Large intestine (tissue), 3 donors: ENCODE measurements around the gene DPEP1. TPM values are rescaled to one million over a fixed set of nuclear protein-coding genes. Genes with fewer than 3 reads are reported as not detected.

Experiments
- DNase-seq, 2 donors: peaks; one replicate each; pipeline versions ENCODE4 v3.0.0 to v3.0.0-alpha.2; 2013
- H3K27ac ChIP-seq: one replicate; pipeline ENCODE4 v1.5.1; 2013; ENCODE audit warnings: low read length
- H3K27me3 ChIP-seq: 2 replicates; pipeline ENCODE4 v1.6.1; 2013; ENCODE audit warnings: low read length; ENCODE audit not compliant: control insufficient read depth, insufficient read depth
- H3K36me3 ChIP-seq: 2 replicates; pipeline ENCODE4 v1.6.1; 2013; ENCODE audit warnings: low read length; ENCODE audit not compliant: control insufficient read depth, insufficient read depth
- H3K4me1 ChIP-seq: one replicate; pipeline ENCODE4 v1.6.1; 2013; ENCODE audit warnings: low read length; ENCODE audit not compliant: control insufficient read depth, insufficient read depth
- H3K4me3 ChIP-seq: one replicate; pipeline ENCODE4 v1.5.1; 2013; ENCODE audit warnings: low read length
- H3K9me3 ChIP-seq: one replicate; pipeline ENCODE4 v1.6.1; 2013; ENCODE audit warnings: mild to moderate bottlenecking, low read depth, low read length, moderate library complexity; ENCODE audit not compliant: control insufficient read depth
- WGBS: methylation state at CpG from one replicate; pipeline ENCODE4 v1.1.5; 2013; ENCODE audit warnings: low lambda C conversion rate; ENCODE audit not compliant: insufficient coverage; 5-methylcytosine and 5-hydroxymethylcytosine counted together
- polyA plus RNA-seq: library from polyadenylated mRNA; unstranded; fragments of 120-200 nt; gene quantifications from one replicate; pipeline ENCODE4 v1.2.1, GENCODE V29; 2013

The DPEP1 gene
- polyA plus RNA-seq, 1 donor, result 165 TPM

DNA sequence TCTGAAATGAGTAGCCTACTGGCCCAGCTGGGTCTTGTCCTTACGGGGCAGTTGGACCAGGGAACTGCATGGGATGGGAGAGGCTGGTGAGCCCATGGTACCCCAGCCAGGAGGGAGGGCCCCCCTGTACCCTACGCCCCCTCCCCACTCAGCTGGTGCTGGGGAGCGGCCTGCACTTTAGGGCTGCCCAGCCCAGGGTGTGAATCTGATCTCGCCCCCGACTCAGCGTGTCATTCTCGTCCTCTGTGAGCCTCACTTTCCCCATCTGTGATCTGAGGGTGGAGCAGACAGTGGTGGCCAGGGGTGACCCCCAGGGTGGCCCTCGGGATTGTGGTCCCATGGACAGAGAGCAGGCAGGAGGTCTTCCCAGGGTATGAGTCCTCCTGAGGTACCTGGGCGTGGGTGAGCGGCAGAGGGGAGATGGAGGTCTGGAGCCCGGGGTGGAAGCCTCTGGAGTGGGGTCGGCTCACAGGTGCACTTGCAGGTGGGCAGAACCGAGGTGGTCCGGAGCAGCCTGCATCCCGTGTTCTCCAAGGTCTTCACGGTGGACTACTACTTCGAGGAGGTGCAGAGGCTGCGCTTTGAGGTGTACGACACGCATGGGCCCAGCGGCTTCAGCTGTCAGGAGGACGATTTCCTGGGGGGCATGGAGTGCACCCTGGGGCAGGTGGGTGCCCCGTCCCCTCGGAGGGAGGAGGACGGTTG is 36.2 kb upstream of the DPEP1 start:
- DNase-seq, result no peak
- H3K4me3 ChIP-seq, result no peak overlapping the region
- peaks cover 26% of the 10 kb centered on the region for H3K4me1 ChIP-seq
- peaks cover 35% of the 10 kb centered on the region for H3K27me3 ChIP-seq
- H3K36me3 ChIP-seq, result no peaks in the 10 kb centered on the region
- peaks cover 21% of the 10 kb centered on the region for H3K9me3 ChIP-seq
- WGBS, result no CpG with 5 or more reads among the region's 25 CpGs
- no peak overlapping the region for H3K27ac ChIP-seq

DNA sequence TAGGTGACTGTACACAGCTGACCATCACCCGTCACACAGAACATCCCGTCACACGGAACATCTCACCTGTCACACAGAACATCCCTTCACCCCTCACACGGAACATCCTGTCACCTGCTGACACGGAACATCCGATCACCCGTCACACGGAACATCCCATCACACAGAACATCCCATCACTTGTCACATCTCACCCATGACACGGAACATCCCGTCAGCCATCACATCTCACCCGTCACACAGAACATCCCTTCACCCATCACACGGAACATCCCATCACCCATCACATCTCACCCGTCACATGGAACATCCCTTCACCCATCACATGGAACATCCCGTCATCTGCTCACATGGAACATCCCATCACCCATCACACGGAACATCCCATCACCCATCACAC is 34.1 kb upstream of the DPEP1 start:
- Histone ChIP-seq H3K4me1 (peaks cover 16% of the 10 kb centered on the region), H3K9me3 (peaks cover 21% of the 10 kb centered on the region), H3K27me3 (peaks cover 28% of the 10 kb centered on the region), H3K27ac (no peak overlapping the region), H3K4me3 (no peak overlapping the region), H3K36me3 (no peaks in the 10 kb centered on the region)
- 75% methylated on average over 4 of the region's 15 CpGs for WGBS
- no peak for DNase-seq

- peaks cover 8% of the 10 kb centered on the region for H3K4me1 ChIP-seq
- no peak overlapping the region for H3K27ac ChIP-seq
- H3K4me3 ChIP-seq, result no peak overlapping the region
- DNase-seq, result no peak
- peaks cover 19% of the 10 kb centered on the region for H3K9me3 ChIP-seq
- peaks cover 13% of the 10 kb centered on the region for H3K27me3 ChIP-seq
- no peaks in the 10 kb centered on the region for H3K36me3 ChIP-seq
- no CpG with 5 or more reads among the region's 33 CpGs for WGBS
These were observed 32.3 kb upstream of the DPEP1 start for GRCh38 chr16:89581045-89581695.

DNA sequence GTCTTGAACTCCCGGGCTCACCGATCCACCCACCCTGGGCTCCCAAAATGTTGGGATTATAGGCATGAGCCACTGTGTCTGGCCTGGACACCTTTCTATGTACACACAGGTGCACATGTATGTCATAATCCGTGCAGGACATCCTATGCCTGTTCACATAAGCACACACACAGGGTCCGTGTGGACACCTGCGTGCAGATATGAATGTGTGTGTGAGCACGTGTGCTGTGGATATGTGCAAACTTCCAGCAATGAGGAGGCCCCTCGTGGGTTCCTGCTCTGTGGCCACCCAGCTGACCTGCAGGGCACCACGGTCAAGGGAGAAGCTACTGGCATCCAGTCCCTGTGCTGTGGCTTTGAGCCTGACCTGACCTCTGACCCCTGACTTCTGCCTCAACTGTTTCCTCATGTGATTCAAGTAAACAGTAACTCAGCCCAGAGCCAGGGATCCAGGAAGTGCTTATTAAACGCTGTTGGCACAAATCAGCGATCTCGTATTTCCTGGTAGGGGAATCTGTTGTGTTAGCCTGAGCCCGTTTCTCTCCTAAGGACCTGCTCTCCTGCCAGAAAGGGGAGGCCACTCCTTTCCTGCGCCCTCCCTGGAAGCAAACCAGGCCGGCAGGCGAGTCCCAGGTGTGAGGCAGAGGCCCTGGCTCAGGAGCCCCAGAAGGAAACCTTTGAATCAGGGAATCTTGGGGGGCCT is 31.4 kb upstream of the DPEP1 start:
- Histone ChIP-seq H3K4me3 (no peak overlapping the region), H3K27ac (peak overlapping the region; percentile 6), H3K4me1 (peaks cover 8% of the 10 kb centered on the region), H3K36me3 (no peaks in the 10 kb centered on the region), H3K27me3 (peaks cover 5% of the 10 kb centered on the region), H3K9me3 (peaks cover 14% of the 10 kb centered on the region)
- no peak for DNase-seq
- no CpG with 5 or more reads among the region's 15 CpGs for WGBS

- H3K36me3 ChIP-seq, result no peaks in the 10 kb centered on the region
- H3K4me3 ChIP-seq, result no peak overlapping the region
- no peak for DNase-seq
- H3K4me1 ChIP-seq, result peaks cover 8% of the 10 kb centered on the region
- H3K27ac ChIP-seq, result no peak overlapping the region
- H3K9me3 ChIP-seq, result peaks cover 15% of the 10 kb centered on the region
- WGBS, result no CpG with 5 or more reads among the region's 19 CpGs
- H3K27me3 ChIP-seq, result peaks cover 1% of the 10 kb centered on the region
These were observed 30.7 kb upstream of the DPEP1 start for GRCh38 chr16:89582614-89583196.

DNA sequence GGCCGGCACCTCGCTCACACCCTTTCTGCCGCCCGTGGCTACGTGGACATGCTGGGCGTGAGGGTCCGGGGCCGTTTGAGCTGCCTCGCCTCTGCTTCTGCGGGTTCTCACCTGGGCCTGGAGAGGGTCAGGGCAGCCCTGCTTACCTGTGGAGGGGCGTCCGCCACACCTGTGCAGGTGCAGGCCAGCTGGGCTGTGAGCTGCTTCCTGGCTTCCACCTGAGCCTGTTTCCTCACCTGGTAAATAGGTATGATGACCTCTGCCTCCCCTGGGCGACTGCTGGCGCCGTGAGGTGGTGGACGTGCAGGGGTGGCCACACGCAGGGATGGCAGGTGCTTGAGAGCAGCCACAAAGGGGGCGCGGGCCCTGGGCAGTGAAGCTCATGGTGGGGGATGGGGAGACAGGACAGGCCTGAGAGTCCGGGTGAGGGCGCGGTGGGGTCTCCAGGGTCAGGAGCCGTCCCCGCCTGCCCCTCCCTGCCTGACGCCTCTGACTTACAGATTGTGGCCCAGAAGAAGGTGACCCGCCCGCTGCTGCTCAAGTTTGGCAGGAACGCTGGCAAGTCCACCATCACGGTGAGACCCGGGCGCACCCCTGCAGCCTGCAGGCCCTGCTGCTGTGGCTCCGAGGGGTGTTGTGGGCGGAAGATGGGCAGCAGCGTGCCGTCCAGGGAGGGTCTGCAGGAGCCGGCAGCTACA is 30.1 kb upstream of the DPEP1 start:
- H3K27ac ChIP-seq, result no peak overlapping the region
- no peaks in the 10 kb centered on the region for H3K36me3 ChIP-seq
- DNase-seq, result no peak
- H3K4me3 ChIP-seq, result no peak overlapping the region
- peaks cover 19% of the 10 kb centered on the region for H3K9me3 ChIP-seq
- no CpG with 5 or more reads among the region's 36 CpGs for WGBS
- no peaks in the 10 kb centered on the region for H3K27me3 ChIP-seq
- peaks cover 8% of the 10 kb centered on the region for H3K4me1 ChIP-seq

- Histone ChIP-seq H3K36me3 (no peaks in the 10 kb centered on the region), H3K4me1 (peaks cover 8% of the 10 kb centered on the region), H3K4me3 (no peak overlapping the region), H3K27ac (no peak overlapping the region), H3K27me3 (no peaks in the 10 kb centered on the region), H3K9me3 (peaks cover 21% of the 10 kb centered on the region)
- WGBS, result no CpG with 5 or more reads among the region's 49 CpGs
- DNase-seq, result no peak
These were observed 29.4 kb upstream of the DPEP1 start for GRCh38 chr16:89583895-89584644.

- H3K27me3 ChIP-seq, result no peaks in the 10 kb centered on the region
- no peaks in the 10 kb centered on the region for H3K36me3 ChIP-seq
- no peak overlapping the region for H3K4me3 ChIP-seq
- H3K27ac ChIP-seq, result no peak overlapping the region
- peaks cover 8% of the 10 kb centered on the region for H3K4me1 ChIP-seq
- H3K9me3 ChIP-seq, result peaks cover 16% of the 10 kb centered on the region
- no peak for DNase-seq
- no CpG with 5 or more reads among the region's 25 CpGs for WGBS
These were observed 28.5 kb upstream of the DPEP1 start for GRCh38 chr16:89584768-89585549.

DNA sequence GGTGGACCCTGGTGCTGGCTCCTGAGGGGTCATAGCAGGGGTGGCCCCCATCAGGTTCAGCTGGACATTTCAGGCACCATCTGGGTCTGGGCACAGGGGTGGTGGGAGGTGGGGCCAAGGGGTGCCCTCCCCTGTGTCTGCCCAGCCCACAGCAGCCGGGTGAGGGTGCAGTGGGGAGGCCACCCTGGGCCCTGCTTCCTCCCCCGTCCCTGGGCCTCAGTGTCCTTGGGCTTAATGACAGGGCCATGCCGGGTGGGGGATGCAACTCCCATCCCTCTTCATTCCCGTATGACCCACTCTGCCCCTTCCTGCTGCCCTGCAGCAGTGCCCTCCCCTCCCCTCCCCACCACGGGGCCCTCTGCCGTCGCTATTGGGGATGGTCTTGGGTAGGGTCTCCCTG is 27.2 kb upstream of the DPEP1 start:
- DNase-seq, result no peak
- Histone ChIP-seq H3K27me3 (no peaks in the 10 kb centered on the region), H3K9me3 (peaks cover 13% of the 10 kb centered on the region), H3K27ac (no peak overlapping the region), H3K36me3 (no peaks in the 10 kb centered on the region), H3K4me1 (peaks cover 8% of the 10 kb centered on the region), H3K4me3 (no peak overlapping the region)
- WGBS, result no CpG with 5 or more reads among the region's 7 CpGs
